CD8-positive, alpha-beta memory T cell (primary cell): Measurements from ENCODE around the gene OMG. TPM values are rescaled to one million over a fixed set of nuclear protein-coding genes. Genes with fewer than 3 reads are reported as not detected.
A peak's percentile ranks its signal among the peaks of the same experiment; 100 is the strongest.

Experiments
- CTCF ChIA-PET: fragments of 350-600 bp; sonication (Branson Sonifier 250); formaldehyde crosslinking; loops from one replicate; lab custom pipeline; 2021; ENCODE audit warnings: antibody characterized with exemption; lab: Charles Lee
- POLR2A ChIA-PET: fragments of 350-600 bp; sonication (Branson Sonifier 250); formaldehyde crosslinking; loops from one replicate; lab custom pipeline; 2021; ENCODE audit warnings: antibody characterized with exemption; lab: Charles Lee
- DNase-seq, 5 donors: peaks; one replicate each; pipeline versions ENCODE4 v3.0.0 to v3.0.0-alpha.2; 2020 to 2022; ENCODE audit warnings: mixed read lengths in 1 of 5
- H3K27ac ChIP-seq: one replicate; pipeline ENCODE4 v1.7.0; 2013; ENCODE audit warnings: low read depth, mild to moderate bottlenecking, low read length, moderate library complexity
- H3K27me3 ChIP-seq: 2 replicates; pipeline ENCODE4 v1.7.0; 2013; ENCODE audit warnings: low read length, mild to moderate bottlenecking; ENCODE audit not compliant: insufficient read depth, poor library complexity, severe bottlenecking
- H3K36me3 ChIP-seq: 2 replicates; pipeline ENCODE4 v1.7.0; 2013; ENCODE audit warnings: mild to moderate bottlenecking, low read length, moderate library complexity; ENCODE audit not compliant: insufficient read depth
- H3K4me1 ChIP-seq: 2 replicates; pipeline ENCODE4 v1.7.0; 2013; ENCODE audit warnings: mild to moderate bottlenecking, low read length, moderate library complexity; ENCODE audit not compliant: insufficient read depth
- H3K4me3 ChIP-seq: 2 replicates; pipeline ENCODE4 v1.7.0; 2013; ENCODE audit warnings: mild to moderate bottlenecking, low read length
- H3K9me3 ChIP-seq: 2 replicates; pipeline ENCODE4 v1.7.0; 2013; ENCODE audit warnings: mild to moderate bottlenecking, low read length
- H3K27ac Mint-ChIP-seq, 8 donors: one replicate each; pipeline ENCODE4 v1.8.0; 2020 to 2021; ENCODE audit warnings: mixed read lengths in 8 of 8, mild to moderate bottlenecking in 6 of 8, inconsistent platforms in 3 of 8, moderate library complexity in 3 of 8
- H3K27me3 Mint-ChIP-seq, 2 donors: one replicate each; pipeline ENCODE4 v1.8.0; 2020 to 2021; ENCODE audit warnings: mixed read lengths in 2 of 2, mild to moderate bottlenecking in 1 of 2, moderate library complexity in 1 of 2
- H3K36me3 Mint-ChIP-seq, 3 donors: one replicate each; pipeline ENCODE4 v1.8.0; 2020 to 2021; ENCODE audit warnings: mixed read lengths in 3 of 3, inconsistent platforms in 1 of 3, mild to moderate bottlenecking in 1 of 3
- H3K4me1 Mint-ChIP-seq, 3 donors: one replicate each; pipeline ENCODE4 v1.8.0; 2020 to 2021; ENCODE audit warnings: mixed read lengths in 3 of 3, inconsistent platforms in 1 of 3, mild to moderate bottlenecking in 1 of 3
- H3K4me3 Mint-ChIP-seq, 7 donors: one replicate each; pipeline ENCODE4 v1.8.0; 2020 to 2021; ENCODE audit warnings: mixed read lengths in 7 of 7, mild to moderate bottlenecking in 6 of 7, moderate library complexity in 4 of 7, inconsistent platforms in 2 of 7
- H3K9me3 Mint-ChIP-seq, 5 donors: one replicate each; pipeline ENCODE4 v1.8.0; 2020 to 2022; ENCODE audit warnings: mixed read lengths in 5 of 5, mild to moderate bottlenecking in 3 of 5, moderate library complexity in 2 of 5, inconsistent platforms in 1 of 5
- polyA plus RNA-seq: library from polyadenylated mRNA; unstranded; fragments of 300-500 nt; fragmentation: Illumina TruSeq; gene quantifications from one replicate; pipeline ENCODE4 v1.2.3, GENCODE V29; 2021
- total RNA-seq, 2 experiments: library from RNA; stranded (reverse); gene quantifications; one replicate each; pipeline ENCODE4 v1.2.3, GENCODE V29; 2021

The OMG gene
- total and polyA plus RNA-seq, 3 experiments from 2014 or later: 0.13 to 0.18 TPM; not detected in 1

- peaks cover 0 to 8% (median 0%) of the 10 kb centered on the region in 5 donors for H3K9me3 Mint-ChIP-seq
- Histone ChIP-seq H3K27me3 (no peaks in the 10 kb centered on the region), H3K4me1 (peaks cover 44% of the 10 kb centered on the region), H3K27ac (no peak overlapping the region), H3K4me3 (peak overlapping the region; percentile 83), H3K9me3 (no peaks in the 10 kb centered on the region), H3K36me3 (peaks cover 19% of the 10 kb centered on the region)
- H3K27ac Mint-ChIP-seq: peak overlapping the region; percentile 82 to 98 (median 92)
- peak overlapping the region; percentile 84 to 97 (median 92) for H3K4me3 Mint-ChIP-seq
- ChIA-PET POLR2A (no interaction called here), CTCF (interaction anchor here (1.6 kb wide), 1 partner anchor 64 kb away, joined by 4 read pairs; no protein-coding TSS in a partner anchor)
- DNase-seq: no peak
- H3K36me3 Mint-ChIP-seq: peaks cover 24 to 74% (median 32%) of the 10 kb centered on the region in 3 donors
- peaks cover 63 to 72% (median 67%) of the 10 kb centered on the region in 3 donors for H3K4me1 Mint-ChIP-seq
- no peaks in the 10 kb centered on the region for H3K27me3 Mint-ChIP-seq
These were observed 11.6 kb upstream of the OMG start for GRCh38 chr17:31308372-31309334.

DNA sequence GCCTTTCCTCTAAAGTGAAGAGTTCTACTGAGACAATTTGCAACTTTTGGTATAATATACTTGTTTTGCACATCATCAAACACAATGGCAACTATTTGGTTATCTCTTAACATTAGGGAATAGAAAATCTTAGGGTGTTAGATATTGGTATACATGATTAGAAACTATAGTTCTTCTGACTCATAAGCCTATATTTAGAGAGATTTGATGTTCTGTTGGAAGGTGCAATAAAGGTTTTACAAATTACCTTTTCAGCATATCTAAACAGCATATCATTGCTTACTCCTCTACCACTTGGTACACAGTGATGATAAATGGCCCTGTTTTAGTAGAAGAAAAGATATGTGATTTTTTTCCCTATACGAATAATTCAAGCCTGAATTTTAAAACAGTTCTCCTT, 10.6 kb upstream of the OMG start:
- peak overlapping the region; percentile 84 to 97 (median 92) for H3K4me3 Mint-ChIP-seq
- H3K9me3 ChIP-seq: no peaks in the 10 kb centered on the region
- H3K27ac Mint-ChIP-seq: peak overlapping the region; percentile 72 to 98 (median 92)
- H3K36me3 ChIP-seq: peaks cover 23% of the 10 kb centered on the region
- CTCF ChIA-PET: no interaction called here
- H3K36me3 Mint-ChIP-seq: peaks cover 31 to 81% (median 42%) of the 10 kb centered on the region in 3 donors
- H3K9me3 Mint-ChIP-seq: peaks cover 0 to 15% (median 0%) of the 10 kb centered on the region in 5 donors
- no peaks in the 10 kb centered on the region for H3K27me3 ChIP-seq
- no peak overlapping the region for H3K4me3 ChIP-seq
- H3K27me3 Mint-ChIP-seq: no peaks in the 10 kb centered on the region
- peaks cover 66 to 81% (median 77%) of the 10 kb centered on the region in 3 donors for H3K4me1 Mint-ChIP-seq
- no peak overlapping the region for H3K27ac ChIP-seq
- no peak for DNase-seq
- POLR2A ChIA-PET: no interaction called here
- H3K4me1 ChIP-seq: peaks cover 44% of the 10 kb centered on the region

- Histone ChIP-seq H3K4me1 (peaks cover 5% of the 10 kb centered on the region), H3K36me3 (peaks cover 11% of the 10 kb centered on the region), H3K9me3 (no peaks in the 10 kb centered on the region), H3K27me3 (no peaks in the 10 kb centered on the region), H3K27ac (no peak overlapping the region), H3K4me3 (no peak overlapping the region)
- ChIA-PET CTCF (no interaction called here), POLR2A (no interaction called here)
- Mint-ChIP-seq H3K36me3 (peaks cover 17 to 25% (median 19%) of the 10 kb centered on the region in 3 donors), H3K27ac (peak overlapping the region in 2 of 8 donors; percentile 4 to 20), H3K9me3 (peaks cover 0 to 9% (median 0%) of the 10 kb centered on the region in 5 donors), H3K4me3 (no peak overlapping the region), H3K4me1 (peaks cover 19 to 37% (median 29%) of the 10 kb centered on the region in 3 donors), H3K27me3 (no peaks in the 10 kb centered on the region)
- no peak for DNase-seq
These were observed 2.6 kb upstream of the OMG start for GRCh38 chr17:31299624-31300023.

DNA sequence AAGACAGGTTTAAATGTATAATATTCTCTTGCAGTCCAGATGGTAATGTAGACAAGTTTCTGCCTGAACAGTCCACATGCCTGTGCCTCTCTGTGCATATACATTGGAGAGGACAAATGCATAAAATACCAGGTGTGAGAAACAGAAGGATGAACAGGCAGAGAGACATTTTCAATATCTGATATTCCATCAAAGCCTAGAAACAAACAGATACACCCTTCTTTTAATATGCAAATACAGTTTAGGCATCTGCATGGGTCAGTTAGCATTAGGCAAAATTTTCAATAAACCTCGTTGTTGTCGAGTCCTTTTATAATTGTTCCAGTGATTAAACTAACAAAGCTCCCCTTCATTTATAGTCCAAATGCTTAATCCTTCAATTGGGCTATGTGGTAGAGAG, 897 bp downstream of the OMG start:
- H3K9me3 Mint-ChIP-seq: no peaks in the 10 kb centered on the region
- Histone ChIP-seq H3K27ac (no peak overlapping the region), H3K4me3 (no peak overlapping the region), H3K9me3 (no peaks in the 10 kb centered on the region), H3K36me3 (no peaks in the 10 kb centered on the region), H3K27me3 (no peaks in the 10 kb centered on the region), H3K4me1 (peaks cover 5% of the 10 kb centered on the region)
- H3K4me1 Mint-ChIP-seq: peaks cover under 1 to 8% (median 5%) of the 10 kb centered on the region in 3 donors
- no peak overlapping the region for H3K4me3 Mint-ChIP-seq
- no peak for DNase-seq
- H3K27me3 Mint-ChIP-seq: no peaks in the 10 kb centered on the region
- ChIA-PET POLR2A (no interaction called here), CTCF (no interaction called here)
- peak overlapping the region in 1 of 8 donors; percentile 10 for H3K27ac Mint-ChIP-seq
- peaks cover 0 to 2% (median 0%) of the 10 kb centered on the region in 3 donors for H3K36me3 Mint-ChIP-seq

DNA sequence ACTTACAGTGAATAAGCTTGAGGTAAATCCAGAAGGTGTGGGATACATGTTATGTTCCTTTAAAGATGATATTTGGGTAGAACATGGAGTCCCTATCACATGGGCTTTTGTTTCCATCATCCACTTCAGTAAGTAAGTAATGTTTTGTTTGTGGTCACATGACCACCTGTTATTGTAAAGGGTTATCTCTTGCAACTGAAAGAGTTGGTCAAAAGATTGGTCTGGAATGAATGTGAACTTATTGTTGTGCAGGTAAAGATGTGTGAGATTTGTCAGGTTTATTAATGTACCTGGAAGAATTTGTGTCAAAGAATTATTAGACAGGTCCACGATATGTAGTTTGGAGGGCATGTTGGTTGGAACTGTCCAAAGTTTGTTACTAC, 1.6 kb downstream of the OMG start:
- H3K27ac ChIP-seq: no peak overlapping the region
- Mint-ChIP-seq H3K4me3 (no peak overlapping the region), H3K9me3 (no peaks in the 10 kb centered on the region), H3K27ac (no peak overlapping the region), H3K27me3 (no peaks in the 10 kb centered on the region), H3K4me1 (peaks cover 0 to 4% (median 1%) of the 10 kb centered on the region in 3 donors), H3K36me3 (peaks cover 0 to 2% (median 0%) of the 10 kb centered on the region in 3 donors)
- H3K9me3 ChIP-seq: no peaks in the 10 kb centered on the region
- H3K36me3 ChIP-seq: no peaks in the 10 kb centered on the region
- no peak for DNase-seq
- H3K27me3 ChIP-seq: no peaks in the 10 kb centered on the region
- H3K4me3 ChIP-seq: no peak overlapping the region
- POLR2A ChIA-PET: no interaction called here
- CTCF ChIA-PET: interaction anchor here (1.0 kb wide), 1 partner anchor 34 kb away, joined by 3 read pairs; no protein-coding TSS in a partner anchor
- peaks cover 5% of the 10 kb centered on the region for H3K4me1 ChIP-seq

DNA sequence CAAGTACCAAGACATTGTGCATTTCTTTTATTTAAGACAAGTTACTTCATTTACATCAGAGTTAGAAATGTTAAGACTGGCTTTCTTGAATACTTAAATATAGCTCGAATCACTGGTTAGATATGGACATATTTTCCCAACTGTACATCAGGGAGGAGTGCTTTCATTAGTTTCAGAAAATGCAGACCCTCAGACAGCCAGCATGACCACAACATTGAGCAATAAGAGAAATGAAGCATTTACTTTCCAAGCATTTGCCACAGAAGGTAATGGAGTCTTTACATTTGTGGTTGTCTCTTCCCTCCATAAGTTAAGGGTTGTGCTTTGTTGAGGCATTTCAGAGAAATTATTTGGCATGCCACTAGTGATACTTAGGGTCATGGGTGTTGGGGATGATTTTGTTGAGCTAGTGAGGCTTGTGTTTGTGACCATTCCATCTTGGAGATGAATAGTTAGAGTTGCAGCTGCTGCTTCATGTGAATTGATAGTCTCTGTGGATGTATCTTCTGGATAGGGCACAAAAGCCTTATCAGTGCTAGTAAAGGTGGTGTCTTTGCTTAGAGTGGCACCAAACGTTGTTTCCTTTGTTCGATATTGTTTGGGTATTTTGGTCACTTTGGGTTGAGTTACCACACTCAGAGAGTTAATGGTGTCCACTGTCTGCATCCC, 2.1 kb downstream of the OMG start:
- POLR2A ChIA-PET: no interaction called here

GRCh38 chr17:31294231-31294630, 2.8 kb downstream of the OMG start:
- no peak overlapping the region for H3K27ac Mint-ChIP-seq
- no peaks in the 10 kb centered on the region for H3K4me1 ChIP-seq
- no peak overlapping the region for H3K4me3 ChIP-seq
- H3K9me3 ChIP-seq: no peaks in the 10 kb centered on the region
- H3K36me3 ChIP-seq: no peaks in the 10 kb centered on the region
- no peaks in the 10 kb centered on the region for H3K9me3 Mint-ChIP-seq
- peaks cover 0 to 6% (median 3%) of the 10 kb centered on the region in 3 donors for H3K4me1 Mint-ChIP-seq
- peaks cover 0 to 2% (median 0%) of the 10 kb centered on the region in 3 donors for H3K36me3 Mint-ChIP-seq
- H3K27ac ChIP-seq: no peak overlapping the region
- H3K4me3 Mint-ChIP-seq: no peak overlapping the region
- no peak for DNase-seq
- POLR2A ChIA-PET: no interaction called here
- CTCF ChIA-PET: no interaction called here
- H3K27me3 ChIP-seq: no peaks in the 10 kb centered on the region
- peaks cover 0 to 2% of the 10 kb centered on the region in 2 donors for H3K27me3 Mint-ChIP-seq

More for the DNA sequence above, 2.1 kb downstream of the OMG start:
- H3K27me3 Mint-ChIP-seq: peaks cover 0 to 2% of the 10 kb centered on the region in 2 donors
- no peak overlapping the region for H3K27ac Mint-ChIP-seq
- DNase-seq: no peak
- no peaks in the 10 kb centered on the region for H3K27me3 ChIP-seq
- CTCF ChIA-PET: interaction anchor here (1.0 kb wide), 1 partner anchor 34 kb away, joined by 3 read pairs; no protein-coding TSS in a partner anchor
- no peaks in the 10 kb centered on the region for H3K9me3 Mint-ChIP-seq
- no peak overlapping the region for H3K4me3 Mint-ChIP-seq
- H3K36me3 Mint-ChIP-seq: peaks cover 0 to 2% (median 0%) of the 10 kb centered on the region in 3 donors
- H3K27ac ChIP-seq: no peak overlapping the region
- H3K4me1 ChIP-seq: peaks cover 5% of the 10 kb centered on the region
- H3K4me1 Mint-ChIP-seq: peaks cover 0 to 5% (median 3%) of the 10 kb centered on the region in 3 donors
- H3K4me3 ChIP-seq: no peak overlapping the region
- H3K36me3 ChIP-seq: no peaks in the 10 kb centered on the region
- no peaks in the 10 kb centered on the region for H3K9me3 ChIP-seq
